ENCODE data around the gene BCR. TPM values are rescaled to one million over a fixed set of nuclear protein-coding genes. Genes with fewer than 3 reads are reported as not detected.

Gene BCR
- total and polyA plus RNA-seq, 2 experiments from 2014 or later = 38.8 to 42.2 TPM

DNA sequence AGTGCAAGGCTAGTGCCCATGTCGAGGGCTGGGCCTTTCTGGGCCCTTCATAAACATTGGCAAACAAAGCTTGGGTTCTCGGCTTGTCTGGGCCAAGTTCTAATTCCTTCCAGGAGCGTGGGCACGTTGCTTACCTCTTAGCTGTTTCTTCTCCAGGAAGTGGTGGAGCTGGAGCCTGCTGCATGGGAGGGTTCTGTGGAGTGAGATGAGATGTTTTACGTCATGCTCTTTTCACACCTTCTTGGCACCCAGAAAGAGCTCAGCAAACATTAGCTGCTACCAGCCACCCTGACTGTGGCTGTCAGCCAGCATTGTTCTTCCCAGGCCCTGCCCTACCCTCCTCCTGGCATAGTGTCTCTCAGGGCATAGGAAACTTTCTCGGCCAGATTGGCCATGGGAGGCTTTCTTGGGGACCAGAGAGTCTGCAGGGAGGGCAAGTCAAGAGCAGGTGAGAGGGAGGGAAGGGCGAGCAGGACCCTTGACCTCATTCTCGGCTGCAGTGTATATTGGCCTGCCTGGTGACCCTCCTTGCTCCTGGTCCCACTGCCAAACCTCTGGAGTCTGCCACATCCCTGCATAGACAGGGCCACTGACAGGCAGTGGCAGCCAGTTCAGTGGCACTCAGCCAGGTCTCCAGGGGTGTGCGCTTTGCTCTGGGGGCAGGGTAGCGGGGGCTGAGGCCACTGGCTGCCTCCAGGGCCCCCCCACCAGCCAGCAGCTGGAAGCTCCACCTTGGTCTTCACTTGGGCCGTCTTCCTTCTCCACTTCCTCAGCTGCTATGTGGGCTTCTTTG lies 98.8 kb downstream of the BCR start:
- TF ChIP-seq, protein P1, sequence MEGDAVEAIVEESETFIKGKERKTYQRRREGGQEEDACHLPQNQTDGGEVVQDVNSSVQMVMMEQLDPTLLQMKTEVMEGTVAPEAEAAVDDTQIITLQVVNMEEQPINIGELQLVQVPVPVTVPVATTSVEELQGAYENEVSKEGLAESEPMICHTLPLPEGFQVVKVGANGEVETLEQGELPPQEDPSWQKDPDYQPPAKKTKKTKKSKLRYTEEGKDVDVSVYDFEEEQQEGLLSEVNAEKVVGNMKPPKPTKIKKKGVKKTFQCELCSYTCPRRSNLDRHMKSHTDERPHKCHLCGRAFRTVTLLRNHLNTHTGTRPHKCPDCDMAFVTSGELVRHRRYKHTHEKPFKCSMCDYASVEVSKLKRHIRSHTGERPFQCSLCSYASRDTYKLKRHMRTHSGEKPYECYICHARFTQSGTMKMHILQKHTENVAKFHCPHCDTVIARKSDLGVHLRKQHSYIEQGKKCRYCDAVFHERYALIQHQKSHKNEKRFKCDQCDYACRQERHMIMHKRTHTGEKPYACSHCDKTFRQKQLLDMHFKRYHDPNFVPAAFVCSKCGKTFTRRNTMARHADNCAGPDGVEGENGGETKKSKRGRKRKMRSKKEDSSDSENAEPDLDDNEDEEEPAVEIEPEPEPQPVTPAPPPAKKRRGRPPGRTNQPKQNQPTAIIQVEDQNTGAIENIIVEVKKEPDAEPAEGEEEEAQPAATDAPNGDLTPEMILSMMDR (IDR thresholded peaks at IDR 0.05; ENCODE audit: poor library complexity) = no peak
- no peak for TF ChIP-seq EZH2 (IDR thresholded peaks at IDR 0.05; ENCODE audit: borderline replicate concordance)
- no peak overlapping the region for H3K4me3 ChIP-seq
- no peaks in the 10 kb centered on the region for H4K20me1 ChIP-seq (ENCODE audit: insufficient read depth, poor library complexity, severe bottlenecking)
- H3K36me3 ChIP-seq (replicated peaks; ENCODE audit: insufficient read depth, low read depth) = no peaks in the 10 kb centered on the region
- no peak for DNase-seq (ENCODE audit: low spot score)
- H3K27ac ChIP-seq = no peak overlapping the region
- no peaks in the 10 kb centered on the region for H3K9me3 ChIP-seq (ENCODE audit: low read depth)
- no peak overlapping the region for H2AFZ ChIP-seq
- H3K27me3 ChIP-seq = no peaks in the 10 kb centered on the region
- H3K79me2 ChIP-seq = no peaks in the 10 kb centered on the region
- WGBS (ENCODE audit: low lambda C conversion rate, missing lambda C conversion rate) = 85% methylated on average over 11 of the region's 11 CpGs
- no peaks in the 10 kb centered on the region for H3K9me2 ChIP-seq (replicated peaks; ENCODE audit: insufficient read depth)
- peaks cover 3% of the 10 kb centered on the region for H3K4me1 ChIP-seq (ENCODE audit: insufficient read depth)
- H3K4me2 ChIP-seq = no peak overlapping the region

DNA sequence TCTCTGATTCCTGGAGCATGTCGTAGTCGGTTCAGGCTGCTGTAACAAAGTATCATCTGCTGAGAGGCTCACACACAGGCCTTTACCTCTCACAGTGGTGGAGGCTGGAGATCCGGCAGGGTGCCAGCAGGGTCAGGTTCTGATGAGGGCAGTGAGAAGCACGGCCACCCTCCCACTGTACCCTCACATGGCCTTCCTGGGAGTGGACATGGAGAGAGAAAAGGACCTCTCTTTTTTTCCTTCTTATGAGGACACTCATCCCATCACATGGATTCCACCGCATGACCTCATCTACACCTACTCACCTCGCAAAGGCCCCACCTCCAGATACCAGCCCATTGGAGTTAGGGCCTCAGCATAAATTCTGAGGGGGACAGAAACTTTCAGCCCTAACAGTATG lies 99.5 kb downstream of the BCR start:
- H4K20me1 ChIP-seq (ENCODE audit: insufficient read depth, poor library complexity, severe bottlenecking) = no peaks in the 10 kb centered on the region
- TF ChIP-seq, protein P1 (IDR thresholded peaks at IDR 0.05; ENCODE audit: poor library complexity) = no peak
- TF ChIP-seq EZH2 (IDR thresholded peaks at IDR 0.05; ENCODE audit: borderline replicate concordance) = no peak
- TF ChIP-seq EZH2phosphoT487 (IDR thresholded peaks at IDR 0.05; ENCODE audit: low read depth, severe bottlenecking, unreplicated experiment) = no peak
- no peak overlapping the region for H3K4me2 ChIP-seq
- peaks cover 3% of the 10 kb centered on the region for H3K4me1 ChIP-seq (ENCODE audit: insufficient read depth)
- no peak overlapping the region for H3K27ac ChIP-seq
- no peak for DNase-seq (ENCODE audit: low spot score)
- WGBS (ENCODE audit: low lambda C conversion rate, missing lambda C conversion rate) = 90% methylated on average over 6 of the region's 6 CpGs
- no peaks in the 10 kb centered on the region for H3K36me3 ChIP-seq (replicated peaks; ENCODE audit: insufficient read depth, low read depth)
- H3K9me2 ChIP-seq (replicated peaks; ENCODE audit: insufficient read depth) = no peaks in the 10 kb centered on the region
- H2AFZ ChIP-seq = no peak overlapping the region
- H3K9me3 ChIP-seq (ENCODE audit: low read depth) = no peaks in the 10 kb centered on the region
- H3K27me3 ChIP-seq = no peaks in the 10 kb centered on the region
- no peak overlapping the region for H3K4me3 ChIP-seq
- no peaks in the 10 kb centered on the region for H3K79me2 ChIP-seq

DNA sequence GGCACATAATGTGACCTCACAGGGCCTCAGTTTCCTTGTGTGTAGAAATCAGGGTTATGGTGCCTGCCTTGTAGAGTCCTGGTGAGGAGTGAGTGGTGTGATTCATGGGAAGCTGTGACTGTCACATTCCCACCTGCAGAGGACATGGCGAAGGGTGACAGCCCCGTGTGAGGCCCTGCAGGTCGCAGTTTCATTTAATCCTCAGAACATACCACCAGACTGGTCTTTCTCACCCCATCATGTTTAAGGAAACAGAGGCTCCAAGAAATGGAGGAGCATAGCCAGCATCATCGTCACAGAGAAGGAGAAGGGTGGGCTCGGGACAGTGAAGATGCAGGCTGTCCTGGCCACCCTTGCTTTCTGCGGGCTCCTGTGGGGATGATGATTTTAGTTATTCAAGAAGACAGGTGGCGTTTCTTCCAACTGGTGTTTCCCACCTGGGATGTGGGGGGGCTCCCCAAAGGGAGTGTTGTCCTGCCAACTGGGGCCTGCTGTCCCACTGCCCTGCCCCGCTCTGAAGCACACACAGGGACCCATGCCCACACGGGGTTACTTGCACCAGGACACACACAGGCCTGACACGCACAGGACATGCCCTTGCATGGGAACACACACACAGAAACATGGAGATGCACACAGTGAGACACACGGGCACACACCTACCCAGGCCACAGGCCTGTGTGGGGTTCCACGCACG lies 100.2 kb downstream of the BCR start:
- TF ChIP-seq EZH2phosphoT487 (IDR thresholded peaks at IDR 0.05; ENCODE audit: low read depth, severe bottlenecking, unreplicated experiment) = no peak
- TF ChIP-seq, protein P1 (IDR thresholded peaks at IDR 0.05; ENCODE audit: poor library complexity) = no peak
- no peak for TF ChIP-seq EZH2 (IDR thresholded peaks at IDR 0.05; ENCODE audit: borderline replicate concordance)
- 97% methylated on average over 13 of the region's 13 CpGs for WGBS (ENCODE audit: low lambda C conversion rate, missing lambda C conversion rate)
- no peaks in the 10 kb centered on the region for H4K20me1 ChIP-seq (ENCODE audit: insufficient read depth, poor library complexity, severe bottlenecking)
- no peaks in the 10 kb centered on the region for H3K9me2 ChIP-seq (replicated peaks; ENCODE audit: insufficient read depth)
- no peak overlapping the region for H3K27ac ChIP-seq
- H3K4me2 ChIP-seq = no peak overlapping the region
- no peaks in the 10 kb centered on the region for H3K9me3 ChIP-seq (ENCODE audit: low read depth)
- peaks cover 3% of the 10 kb centered on the region for H3K4me1 ChIP-seq (ENCODE audit: insufficient read depth)
- H3K4me3 ChIP-seq = no peak overlapping the region
- no peak for DNase-seq (ENCODE audit: low spot score)
- no peaks in the 10 kb centered on the region for H3K27me3 ChIP-seq
- H3K36me3 ChIP-seq (replicated peaks; ENCODE audit: insufficient read depth, low read depth) = no peaks in the 10 kb centered on the region
- no peak overlapping the region for H2AFZ ChIP-seq
- no peaks in the 10 kb centered on the region for H3K79me2 ChIP-seq

Measured in hepatocyte (in vitro differentiated cells).